PFSK-1 (cell line): ENCODE data around the gene POLR1A.

ENCODE experiments used
- POLR2AphosphoS5 ChIP-seq: IDR thresholded peaks from 2 replicates; pipeline ENCODE4 v1.6.1; 2012; ENCODE audit warnings: low read depth, mild to moderate bottlenecking, control low read depth, low read length, moderate library complexity
- TAF1 ChIP-seq: IDR thresholded peaks from 2 replicates; pipeline ENCODE4 v1.6.1; 2012; ENCODE audit warnings: low read length, control low read depth, borderline replicate concordance; ENCODE audit not compliant: insufficient read depth

DNA sequence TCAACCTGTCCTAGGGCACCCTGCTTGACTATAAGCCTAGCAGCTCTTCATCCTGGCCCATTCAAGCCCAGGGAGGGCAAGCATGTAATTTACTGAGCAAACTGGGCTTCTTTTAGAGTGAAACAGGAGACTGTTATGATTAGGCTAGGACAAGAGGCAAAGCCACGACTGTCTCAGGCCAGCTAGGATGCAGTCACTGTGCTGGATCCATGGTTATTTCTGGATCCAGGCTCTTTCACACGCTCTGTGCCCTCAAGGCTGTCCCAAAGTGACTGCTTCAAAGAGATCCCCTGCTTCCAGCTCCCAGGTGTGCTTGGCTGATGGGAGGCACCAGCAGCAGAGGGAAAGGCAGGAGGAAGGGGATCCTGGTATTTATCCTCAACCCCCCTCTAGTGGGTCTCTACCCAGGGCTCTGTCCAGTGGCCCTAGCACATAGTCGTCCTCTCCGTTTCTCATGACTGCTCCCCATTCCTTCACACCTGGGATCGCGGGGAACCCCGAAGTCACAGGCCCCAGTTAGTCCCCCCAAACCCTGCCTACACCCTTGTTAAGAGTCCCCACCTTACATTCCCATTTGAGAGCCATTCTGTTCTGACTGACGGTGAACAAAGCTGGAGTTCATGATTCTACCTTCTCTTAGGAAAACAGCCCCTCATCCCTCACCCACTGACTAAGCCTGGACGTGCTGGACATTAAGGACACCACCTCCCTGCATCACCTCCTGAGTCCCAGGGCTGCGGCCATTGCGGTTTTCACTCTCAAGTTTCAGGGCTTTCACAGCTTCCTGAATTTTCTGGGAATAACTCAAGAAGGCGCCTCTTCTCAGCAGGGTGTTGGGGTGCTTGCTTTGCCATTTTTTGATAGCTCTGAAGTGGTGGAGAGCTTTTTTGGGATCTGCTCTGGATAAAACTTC is 63.2 kb downstream of the POLR1A start:
- no peak for TF ChIP-seq TAF1
- TF ChIP-seq POLR2AphosphoS5 = no peak
